ENCODE data around the gene OR10P1. TPM values are rescaled to one million over a fixed set of nuclear protein-coding genes. Genes with fewer than 3 reads are reported as not detected.

OR10P1 gene
- total and polyA plus RNA-seq, 2 experiments from 2014 or later = not detected

- TF ChIP-seq, protein P1, sequence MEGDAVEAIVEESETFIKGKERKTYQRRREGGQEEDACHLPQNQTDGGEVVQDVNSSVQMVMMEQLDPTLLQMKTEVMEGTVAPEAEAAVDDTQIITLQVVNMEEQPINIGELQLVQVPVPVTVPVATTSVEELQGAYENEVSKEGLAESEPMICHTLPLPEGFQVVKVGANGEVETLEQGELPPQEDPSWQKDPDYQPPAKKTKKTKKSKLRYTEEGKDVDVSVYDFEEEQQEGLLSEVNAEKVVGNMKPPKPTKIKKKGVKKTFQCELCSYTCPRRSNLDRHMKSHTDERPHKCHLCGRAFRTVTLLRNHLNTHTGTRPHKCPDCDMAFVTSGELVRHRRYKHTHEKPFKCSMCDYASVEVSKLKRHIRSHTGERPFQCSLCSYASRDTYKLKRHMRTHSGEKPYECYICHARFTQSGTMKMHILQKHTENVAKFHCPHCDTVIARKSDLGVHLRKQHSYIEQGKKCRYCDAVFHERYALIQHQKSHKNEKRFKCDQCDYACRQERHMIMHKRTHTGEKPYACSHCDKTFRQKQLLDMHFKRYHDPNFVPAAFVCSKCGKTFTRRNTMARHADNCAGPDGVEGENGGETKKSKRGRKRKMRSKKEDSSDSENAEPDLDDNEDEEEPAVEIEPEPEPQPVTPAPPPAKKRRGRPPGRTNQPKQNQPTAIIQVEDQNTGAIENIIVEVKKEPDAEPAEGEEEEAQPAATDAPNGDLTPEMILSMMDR (IDR thresholded peaks at IDR 0.05; ENCODE audit: low read depth, low read length) = no peak
- no peak for DNase-seq (ENCODE audit: low read depth in 1 of 2, low spot score in 1 of 2)
- H3K9me3 ChIP-seq (ENCODE audit: low read depth) = no peaks in the 10 kb centered on the region
- peaks cover 4% of the 10 kb centered on the region for H3K4me1 ChIP-seq (ENCODE audit: low read depth)
- no peak overlapping the region for H3K27ac ChIP-seq
- H3K36me3 ChIP-seq = peaks cover 2% of the 10 kb centered on the region
- no peaks in the 10 kb centered on the region for H3K27me3 ChIP-seq
- no peak overlapping the region for H3K4me3 ChIP-seq
These were observed 49.8 kb downstream of the OR10P1 start for GRCh38 chr12:55686366-55687010.

Other genes starting within 250 kb of the OR10P1 start
- gene OR6C65, start 236.4 kb upstream of the OR10P1 start, total RNA-seq = not detected in 2 replicates
- not detected in 2 replicates for gene OR6C65, start 236.4 kb upstream of the OR10P1 start, polyA plus RNA-seq
- gene OR6C76, start 210.6 kb upstream of the OR10P1 start, total RNA-seq = not detected in 2 replicates
- not detected in 2 replicates for gene OR6C76, start 210.6 kb upstream of the OR10P1 start, polyA plus RNA-seq
- gene OR6C2, start 192.8 kb upstream of the OR10P1 start, total RNA-seq = not detected in 2 replicates
- not detected in 2 replicates for gene OR6C2, start 192.8 kb upstream of the OR10P1 start, polyA plus RNA-seq
- not detected in 2 replicates for gene OR6C70, start 166.8 kb upstream of the OR10P1 start, total RNA-seq
- gene OR6C70, start 166.8 kb upstream of the OR10P1 start, polyA plus RNA-seq = not detected in 2 replicates
- gene OR6C68, start 144.5 kb upstream of the OR10P1 start, total RNA-seq = not detected in 2 replicates
- gene OR6C68, start 144.5 kb upstream of the OR10P1 start, polyA plus RNA-seq = not detected in 2 replicates
- not detected in 2 replicates for gene OR6C4, start 87.3 kb upstream of the OR10P1 start, total RNA-seq
- gene OR6C4, start 87.3 kb upstream of the OR10P1 start, polyA plus RNA-seq = not detected in 2 replicates
- gene OR2AP1, start 64.4 kb upstream of the OR10P1 start, total RNA-seq = not detected in 2 replicates
- not detected in 2 replicates for gene OR2AP1, start 64.4 kb upstream of the OR10P1 start, polyA plus RNA-seq
- 93.9 and 101 TPM in 2 replicates for gene ITGA7, start 71.0 kb downstream of the OR10P1 start, total RNA-seq
- 32.9 and 39.5 TPM in 2 replicates for gene ITGA7, start 71.0 kb downstream of the OR10P1 start, polyA plus RNA-seq
- 133 and 194 TPM in 2 replicates for gene BLOC1S1, start 79.2 kb downstream of the OR10P1 start, total RNA-seq
- gene BLOC1S1, start 79.2 kb downstream of the OR10P1 start, polyA plus RNA-seq = 147 and 159 TPM in 2 replicates
- gene RDH5, start 83.5 kb downstream of the OR10P1 start, total RNA-seq = 10.1 and 11.2 TPM in 2 replicates
- 6.6 and 12.6 TPM in 2 replicates for gene RDH5, start 83.5 kb downstream of the OR10P1 start, polyA plus RNA-seq
- gene CD63, start 92.1 kb downstream of the OR10P1 start, total RNA-seq = 268 and 584 TPM in 2 replicates
- gene CD63, start 92.1 kb downstream of the OR10P1 start, polyA plus RNA-seq = 694 and 1,103 TPM in 2 replicates
- 53.1 and 54.2 TPM in 2 replicates for gene GDF11, start 106.2 kb downstream of the OR10P1 start, total RNA-seq
- 13.5 and 14.1 TPM in 2 replicates for gene GDF11, start 106.2 kb downstream of the OR10P1 start, polyA plus RNA-seq
- gene SARNP, start 180.8 kb downstream of the OR10P1 start, total RNA-seq = 131 and 197 TPM in 2 replicates
- 227 and 236 TPM in 2 replicates for gene SARNP, start 180.8 kb downstream of the OR10P1 start, polyA plus RNA-seq
- 9.0 and 9.4 TPM in 2 replicates for gene ORMDL2, start 181.1 kb downstream of the OR10P1 start, total RNA-seq
- 54.3 and 58.9 TPM in 2 replicates for gene ORMDL2, start 181.1 kb downstream of the OR10P1 start, polyA plus RNA-seq
- gene DNAJC14, start 192.7 kb downstream of the OR10P1 start, total RNA-seq = 35.1 and 35.2 TPM in 2 replicates
- gene DNAJC14, start 192.7 kb downstream of the OR10P1 start, polyA plus RNA-seq = 26.2 and 29.5 TPM in 2 replicates
- 0.39 TPM in 1 of 2 replicates, not detected in the other for gene MMP19, start 206.0 kb downstream of the OR10P1 start, total RNA-seq
- gene MMP19, start 206.0 kb downstream of the OR10P1 start, polyA plus RNA-seq = 0.24 and 1.4 TPM in 2 replicates